Retinal pigment epithelial cell (primary cell): ENCODE data around the gene HAAO.

Source experiments
- DNase-seq: peaks from one replicate; pipeline ENCODE4 v3.0.0-alpha.2; 2010; ENCODE audit warnings: low read depth
- H3K4me3 ChIP-seq: 2 replicates; pipeline ENCODE4 v1.5.1; 2011; ENCODE audit warnings: mild to moderate bottlenecking, low read length, control low read depth, moderate library complexity
- CTCF ChIP-seq: conservative IDR thresholded peaks from 2 replicates; pipeline ENCODE4 v1.5.1; 2011; ENCODE audit warnings: low read depth, low read length, control low read depth, inconsistent platforms

HAAO gene

GRCh38 chr2:42762823-42763804, 29.3 kb downstream of the HAAO start:
- DNase-seq, result no peak
- TF ChIP-seq CTCF, result no peak
- no peak overlapping the region for H3K4me3 ChIP-seq

GRCh38 chr2:42762155-42762554, 30.2 kb downstream of the HAAO start:
- H3K4me3 ChIP-seq, result no peak overlapping the region
- DNase-seq, result no peak
- no peak for TF ChIP-seq CTCF

GRCh38 chr2:42761554-42761953, 30.8 kb downstream of the HAAO start:
- TF ChIP-seq CTCF, result no peak
- H3K4me3 ChIP-seq, result no peak overlapping the region
- DNase-seq, result no peak

- H3K4me3 ChIP-seq, result no peak overlapping the region
- TF ChIP-seq CTCF, result no peak
- no peak for DNase-seq
These were observed 33.6 kb downstream of the HAAO start for GRCh38 chr2:42758751-42759150.

- TF ChIP-seq CTCF, result no peak
- no peak overlapping the region for H3K4me3 ChIP-seq
- no peak for DNase-seq
These were observed 34.2 kb downstream of the HAAO start for GRCh38 chr2:42757981-42758740.

GRCh38 chr2:42756966-42757513, 35.3 kb downstream of the HAAO start:
- H3K4me3 ChIP-seq, result no peak overlapping the region
- no peak for DNase-seq
- TF ChIP-seq CTCF, result no peak
